HepG2 (cell line): Measurements from ENCODE around the gene EMILIN1. TPM values are rescaled to one million over a fixed set of nuclear protein-coding genes. Genes with fewer than 3 reads are reported as not detected.

Experiments used
- ARID4A ChIP-seq: sonication (generic); formaldehyde crosslinking; IDR thresholded peaks from 2 replicates; pipeline ENCODE4 v1.5.0; 2020; ENCODE audit warnings: mild to moderate bottlenecking, missing genetic modification reagents, borderline replicate concordance
- MXI1 ChIP-seq: IDR thresholded peaks from 3 replicates; pipeline ENCODE4 v1.6.1; 2012; ENCODE audit warnings: low read depth, low read length, inconsistent platforms, borderline replicate concordance
- MZF1 ChIP-seq: sonication (generic); formaldehyde crosslinking; IDR thresholded peaks from 2 replicates; pipeline ENCODE4 v1.8.1; 2023; ENCODE audit warnings: mild to moderate bottlenecking, missing genetic modification reagents, borderline replicate concordance
- SP4 ChIP-seq: sonication (generic); formaldehyde crosslinking; IDR thresholded peaks from 2 replicates; pipeline ENCODE4 v1.8.1; 2023; ENCODE audit warnings: mild to moderate bottlenecking, missing genetic modification reagents
- TARDBP ChIP-seq: sonication (generic); formaldehyde crosslinking; IDR thresholded peaks from 2 replicates; pipeline ENCODE4 v1.8.0; 2022; ENCODE audit warnings: mild to moderate bottlenecking, missing genetic modification reagents
- ZNF256 ChIP-seq: sonication (generic); formaldehyde crosslinking; conservative IDR thresholded peaks from 2 replicates; pipeline ENCODE4 v1.4.0; 2020; ENCODE audit warnings: missing genetic modification reagents
- ZNF292 ChIP-seq: sonication (generic); formaldehyde crosslinking; IDR thresholded peaks from 2 replicates; pipeline ENCODE4 v1.8.1; 2022; ENCODE audit warnings: mild to moderate bottlenecking, low read depth, missing genetic modification reagents, borderline replicate concordance
- ZNF614 ChIP-seq: IDR thresholded peaks from 2 replicates; pipeline ENCODE4 v1.6.1; 2018; ENCODE audit warnings: missing biosample characterization, missing genetic modification reagents, inconsistent platforms, borderline replicate concordance
- ZNF629 ChIP-seq: sonication (generic); formaldehyde crosslinking; conservative IDR thresholded peaks from 2 replicates; pipeline ENCODE4 v1.5.0; 2020; ENCODE audit warnings: missing genetic modification reagents
- ZNF670 ChIP-seq: sonication (generic); formaldehyde crosslinking; IDR thresholded peaks from 2 replicates; pipeline ENCODE4 v1.8.0; 2022; ENCODE audit warnings: mild to moderate bottlenecking, missing genetic modification reagents, borderline replicate concordance
- ZNF7 ChIP-seq: IDR thresholded peaks from 2 replicates; pipeline ENCODE4 v1.6.1; 2016; ENCODE audit warnings: missing biosample characterization, missing genetic modification reagents
- ZNF788 ChIP-seq: sonication (generic); formaldehyde crosslinking; IDR thresholded peaks from 2 replicates; pipeline ENCODE4 v1.5.0; 2020; ENCODE audit warnings: mild to moderate bottlenecking, missing genetic modification reagents, borderline replicate concordance
- ZNF792 ChIP-seq: IDR thresholded peaks from 2 replicates; pipeline ENCODE4 v1.6.1; 2016
- ZSCAN22 ChIP-seq: sonication (generic); formaldehyde crosslinking; IDR thresholded peaks from 2 replicates; pipeline ENCODE4 v1.4.0; 2020; ENCODE audit warnings: mild to moderate bottlenecking, missing genetic modification reagents
- polyA plus RNA-seq, 8 experiments: library from polyadenylated mRNA; depleted of rRNA in 3 of 8; stranded (reverse) in 7 of 8; unstranded in 1 of 8; fragments of >200 nt; fragmentation: Illumina TruSeq in 4 of 8; extraction: Trizol in 4 of 8; gene quantifications; 2 replicates each; pipeline versions ENCODE4 v1.2.1 to v1.2.3, GENCODE V29; 2011 to 2016; ENCODE audit warnings: low read depth in 4 of 8, missing spikeins in 1 of 8, mixed read lengths in 1 of 8; ENCODE audit not compliant: insufficient read depth in 1 of 8
- total RNA-seq, 5 experiments: library from RNA; depleted of rRNA; stranded (reverse); fragments of >200 nt; fragmentation: Illumina TruSeq; extraction: Trizol; gene quantifications; 2 replicates each; pipeline ENCODE4 v1.2.3, GENCODE V29; 2016; ENCODE audit warnings: low read depth in 1 of 5
- TF ChIP-seq, protein P1 (sequence below): sonication (generic); formaldehyde crosslinking; IDR thresholded peaks from 2 replicates; pipeline ENCODE4 v1.5.0; 2020; ENCODE audit warnings: missing genetic modification reagents
- TF ChIP-seq, protein P2 (sequence below): sonication (generic); formaldehyde crosslinking; IDR thresholded peaks from 2 replicates; pipeline ENCODE4 v1.5.0; 2020; ENCODE audit warnings: missing genetic modification reagents, mild to moderate bottlenecking, borderline replicate concordance
- TF ChIP-seq, protein P3 (sequence below): IDR thresholded peaks from 2 replicates; pipeline ENCODE4 v1.6.1; 2016; ENCODE audit warnings: mild to moderate bottlenecking
- TF ChIP-seq, protein P4 (sequence below): sonication (generic); formaldehyde crosslinking; IDR thresholded peaks from 2 replicates; pipeline ENCODE4 v1.5.0; 2020; ENCODE audit warnings: missing genetic modification reagents
- TF ChIP-seq, protein P5 (sequence below): sonication (generic); formaldehyde crosslinking; IDR thresholded peaks from 2 replicates; pipeline ENCODE4 v1.5.1; 2020; ENCODE audit warnings: mild to moderate bottlenecking, missing genetic modification reagents, borderline replicate concordance

EMILIN1 gene
- total and polyA plus RNA-seq, 2 of the 13 experiments (the other 11 are each of a cell fraction or from before 2014, with no cell fraction given): 8.1 to 9.7 TPM

DNA sequence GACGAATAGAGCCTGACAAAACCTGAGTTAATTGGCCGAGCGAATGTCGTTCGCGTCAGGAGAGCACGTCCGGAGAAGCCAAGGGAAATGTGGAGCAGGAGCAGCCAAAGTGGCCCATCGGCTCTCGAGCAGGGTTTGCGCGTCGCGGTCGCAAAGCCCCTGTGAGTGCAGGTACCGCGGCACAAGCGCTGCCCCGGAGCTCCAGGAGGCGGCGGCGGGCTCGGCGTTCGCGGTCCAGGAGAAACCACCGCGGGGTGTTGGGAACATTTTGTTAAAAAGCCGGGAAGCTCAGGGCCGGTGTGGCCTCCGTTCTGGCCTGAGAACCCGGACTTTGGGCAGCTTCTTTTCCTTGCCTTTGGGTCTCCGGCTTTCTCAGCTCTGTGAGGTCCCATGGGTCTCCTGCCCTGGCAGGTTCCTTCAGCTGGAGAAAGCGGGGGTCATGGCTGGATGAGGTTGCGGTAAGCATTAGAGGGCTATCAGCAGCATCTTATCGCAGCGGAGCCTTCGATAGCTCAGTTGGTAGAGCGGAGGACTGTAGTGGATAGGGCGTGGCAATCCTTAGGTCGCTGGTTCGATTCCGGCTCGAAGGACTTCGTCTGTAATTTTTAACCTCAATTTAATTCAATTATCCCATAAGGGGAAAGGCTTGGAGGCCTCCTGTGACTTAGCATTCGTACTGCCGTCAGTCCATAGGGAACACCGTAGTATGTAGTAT, 28.0 kb upstream of the EMILIN1 start (continued):
- TF ChIP-seq ZNF292 (CRISPR knock-in tag) (peak; percentile 74; the same call in 1 of the 2 replicates), ZSCAN22 (CRISPR knock-in tag) (no peak; the same call in 1 of the 2 replicates), TARDBP (CRISPR knock-in tag) (no peak; the same call in 1 of the 2 replicates), SP4 (CRISPR knock-in tag) (peak; percentile 69), ZNF629 (CRISPR knock-in tag) (peak; percentile 7; the same call in 1 of the 2 replicates), MXI1 (peak; percentile 68; the same call in 2 of the 3 replicates), ZNF256 (CRISPR knock-in tag) (peak; percentile 57; the same call in 1 of the 2 replicates), ZNF792 (CRISPR knock-in tag) (peak; percentile 92), ZNF788 (CRISPR knock-in tag) (no peak; the same call in 1 of the 2 replicates), MZF1 (CRISPR knock-in tag) (peak; percentile 17; the same call in 1 of the 2 replicates), ZNF614 (CRISPR knock-in tag) (0 out of 2 replicates have a peak, but pooled peaks have one; percentile 18), ZNF670 (CRISPR knock-in tag) (peak; percentile 66), ZNF7 (0 out of 2 replicates have a peak, but pooled peaks have one; percentile 17), ARID4A (CRISPR knock-in tag) (peak; percentile 55; the same call in 1 of the 2 replicates)
- TF ChIP-seq, protein P1, sequence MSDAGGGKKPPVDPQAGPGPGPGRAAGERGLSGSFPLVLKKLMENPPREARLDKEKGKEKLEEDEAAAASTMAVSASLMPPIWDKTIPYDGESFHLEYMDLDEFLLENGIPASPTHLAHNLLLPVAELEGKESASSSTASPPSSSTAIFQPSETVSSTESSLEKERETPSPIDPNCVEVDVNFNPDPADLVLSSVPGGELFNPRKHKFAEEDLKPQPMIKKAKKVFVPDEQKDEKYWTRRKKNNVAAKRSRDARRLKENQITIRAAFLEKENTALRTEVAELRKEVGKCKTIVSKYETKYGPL: no peak
- TF ChIP-seq, protein P2, sequence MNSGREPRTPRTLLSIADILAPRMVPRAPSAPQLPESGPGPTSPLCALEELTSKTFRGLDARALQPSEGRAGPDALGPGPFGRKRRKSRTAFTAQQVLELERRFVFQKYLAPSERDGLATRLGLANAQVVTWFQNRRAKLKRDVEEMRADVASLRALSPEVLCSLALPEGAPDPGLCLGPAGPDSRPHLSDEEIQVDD (CRISPR knock-in tag): no peak; the same call in 1 of the 2 replicates
- TF ChIP-seq, protein P3, sequence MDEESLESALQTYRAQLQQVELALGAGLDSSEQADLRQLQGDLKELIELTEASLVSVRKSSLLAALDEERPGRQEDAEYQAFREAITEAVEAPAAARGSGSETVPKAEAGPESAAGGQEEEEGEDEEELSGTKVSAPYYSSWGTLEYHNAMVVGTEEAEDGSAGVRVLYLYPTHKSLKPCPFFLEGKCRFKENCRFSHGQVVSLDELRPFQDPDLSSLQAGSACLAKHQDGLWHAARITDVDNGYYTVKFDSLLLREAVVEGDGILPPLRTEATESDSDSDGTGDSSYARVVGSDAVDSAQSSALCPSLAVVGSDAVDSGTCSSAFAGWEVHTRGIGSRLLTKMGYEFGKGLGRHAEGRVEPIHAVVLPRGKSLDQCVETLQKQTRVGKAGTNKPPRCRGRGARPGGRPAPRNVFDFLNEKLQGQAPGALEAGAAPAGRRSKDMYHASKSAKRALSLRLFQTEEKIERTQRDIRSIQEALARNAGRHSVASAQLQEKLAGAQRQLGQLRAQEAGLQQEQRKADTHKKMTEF (CRISPR knock-in tag): peak; percentile 53; the same call in 1 of the 2 replicates
- TF ChIP-seq, protein P4, sequence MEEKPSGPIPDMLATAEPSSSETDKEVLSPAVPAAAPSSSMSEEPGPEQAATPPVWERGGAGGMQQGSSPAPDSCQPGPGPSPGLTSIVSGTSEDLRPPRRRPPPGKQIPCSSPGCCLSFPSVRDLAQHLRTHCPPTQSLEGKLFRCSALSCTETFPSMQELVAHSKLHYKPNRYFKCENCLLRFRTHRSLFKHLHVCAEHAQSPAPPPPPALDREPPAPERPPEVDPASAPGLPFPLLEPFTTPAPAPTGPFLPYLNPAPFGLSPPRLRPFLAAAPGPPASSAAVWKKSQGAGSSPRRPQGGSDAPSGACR: peak; percentile 55; the same call in 1 of the 2 replicates
- TF ChIP-seq, protein P5, sequence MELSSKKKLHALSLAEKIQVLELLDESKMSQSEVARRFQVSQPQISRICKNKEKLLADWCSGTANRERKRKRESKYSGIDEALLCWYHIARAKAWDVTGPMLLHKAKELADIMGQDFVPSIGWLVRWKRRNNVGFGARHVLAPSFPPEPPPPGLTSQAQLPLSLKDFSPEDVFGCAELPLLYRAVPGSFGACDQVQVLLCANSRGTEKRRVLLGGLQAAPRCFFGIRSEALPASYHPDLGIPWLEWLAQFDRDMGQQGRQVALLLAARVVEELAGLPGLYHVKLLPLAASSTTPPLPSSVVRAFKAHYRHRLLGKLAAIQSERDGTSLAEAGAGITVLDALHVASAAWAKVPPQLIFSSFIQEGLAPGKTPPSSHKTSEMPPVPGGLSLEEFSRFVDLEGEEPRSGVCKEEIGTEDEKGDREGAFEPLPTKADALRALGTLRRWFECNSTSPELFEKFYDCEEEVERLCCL (CRISPR knock-in tag): no peak
